ENCODE data around the gene UPF1. TPM values are rescaled to one million over a fixed set of nuclear protein-coding genes. Genes with fewer than 3 reads are reported as not detected.

The UPF1 gene
- total RNA-seq, 1 donor: 51.0 TPM

GRCh38 chr19:18879579-18880373 lies 48.0 kb downstream of the UPF1 start:
- no peak overlapping the region for H3K4me3 ChIP-seq (ENCODE audit: low read depth, low read length)
- no peak for DNase-seq (ENCODE audit: low read depth)
- TF ChIP-seq CTCF (IDR thresholded peaks at IDR 0.05; ENCODE audit: insufficient read depth, low read depth, low read length): no peak

- TF ChIP-seq CTCF (IDR thresholded peaks at IDR 0.05; ENCODE audit: insufficient read depth, low read depth, low read length): no peak
- H3K4me3 ChIP-seq (ENCODE audit: low read depth, low read length): no peak overlapping the region
- no peak for DNase-seq (ENCODE audit: low read depth)
These were observed 49.7 kb downstream of the UPF1 start for GRCh38 chr19:18881491-18881890.

GRCh38 chr19:18883526-18884304 lies 52.0 kb downstream of the UPF1 start:
- no peak for TF ChIP-seq CTCF (IDR thresholded peaks at IDR 0.05; ENCODE audit: insufficient read depth, low read depth, low read length)
- no peak overlapping the region for H3K4me3 ChIP-seq (ENCODE audit: low read depth, low read length)
- DNase-seq (ENCODE audit: low read depth): no peak

GRCh38 chr19:18886972-18887371 lies 55.2 kb downstream of the UPF1 start:
- H3K4me3 ChIP-seq (ENCODE audit: low read depth, low read length): no peak overlapping the region
- DNase-seq (ENCODE audit: low read depth): no peak
- TF ChIP-seq CTCF (IDR thresholded peaks at IDR 0.05; ENCODE audit: insufficient read depth, low read depth, low read length): no peak

GRCh38 chr19:18889949-18890745 lies 58.4 kb downstream of the UPF1 start:
- DNase-seq (ENCODE audit: low read depth): no peak
- H3K4me3 ChIP-seq (ENCODE audit: low read depth, low read length): no peak overlapping the region
- TF ChIP-seq CTCF (IDR thresholded peaks at IDR 0.05; ENCODE audit: insufficient read depth, low read depth, low read length): no peak

GRCh38 chr19:18893587-18894253 lies 62.0 kb downstream of the UPF1 start:
- TF ChIP-seq CTCF (IDR thresholded peaks at IDR 0.05; ENCODE audit: insufficient read depth, low read depth, low read length): no peak
- DNase-seq (ENCODE audit: low read depth): no peak
- no peak overlapping the region for H3K4me3 ChIP-seq (ENCODE audit: low read depth, low read length)

All from fibroblast of villous mesenchyme (primary cell).